ENCODE results near the gene SCLY. TPM values are rescaled to one million over a fixed set of nuclear protein-coding genes. Genes with fewer than 3 reads are reported as not detected.

The SCLY gene
- total and polyA plus RNA-seq, 12 donors, result 8.3 to 14.5 (median 11.4) TPM

DNA sequence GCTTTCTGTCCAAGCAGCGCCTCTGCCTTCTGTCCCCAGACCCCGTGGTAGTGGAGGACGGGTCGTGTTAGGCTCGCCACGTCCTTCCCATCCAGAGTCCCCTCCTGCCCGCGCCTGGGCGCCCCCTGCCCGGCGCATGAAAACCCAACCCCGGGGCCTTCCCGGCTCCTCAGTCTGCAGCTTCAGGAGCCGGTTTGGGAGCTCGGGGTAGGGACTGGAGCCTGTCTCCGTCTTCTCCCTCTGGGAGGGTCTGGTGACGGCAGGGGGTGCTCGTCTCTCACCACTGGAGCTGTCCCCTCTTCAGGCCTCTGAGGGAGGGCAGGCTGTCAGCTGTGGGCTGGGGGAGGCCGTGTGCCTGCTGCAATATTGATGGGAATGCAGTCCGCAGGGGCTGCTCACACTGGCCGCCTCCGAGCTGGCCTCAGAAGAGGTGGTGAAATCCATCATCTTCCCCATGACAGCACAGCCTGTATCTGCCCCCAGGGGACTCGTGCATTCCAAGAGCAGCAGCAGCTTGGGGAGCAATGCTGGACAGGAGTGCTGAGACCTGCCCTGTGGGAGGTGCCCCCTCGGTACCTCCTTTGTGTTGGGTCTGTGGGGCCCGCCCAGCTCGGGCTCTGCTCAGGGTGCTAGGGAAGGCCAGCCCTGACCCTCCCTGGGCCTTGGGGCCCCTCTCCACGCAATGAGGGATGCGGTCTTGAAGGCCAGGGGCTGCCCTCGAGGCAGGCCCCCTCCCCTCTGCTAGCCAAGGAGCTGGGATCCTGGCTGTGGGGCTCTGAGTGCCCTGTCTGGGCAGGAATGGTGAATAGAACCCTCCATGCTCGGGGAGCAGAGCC, 59.9 kb downstream of the SCLY start:
- peaks cover 0 to 30% (median 19%) of the 10 kb centered on the region in 7 donors for H3K27me3 ChIP-seq
- ATAC-seq (peak in 7 of 8 donors; percentile 4 to 71 (median 52)), DNase-seq (peak in 1 of 2 donors; percentile 23)
- WGBS, 2 donors, result 29 to 37% methylated on average over 30 of the region's 30 CpGs
- H3K4me3 ChIP-seq, result no peak overlapping the region
- no peaks in the 10 kb centered on the region for H3K9me3 ChIP-seq
- intact Hi-C loops (cut with DNase I), result loop anchor here in 1 of 10 donors (2.0 kb wide), 1 partner anchor 142 kb away; no protein-coding TSS in a partner anchor
- H3K27ac ChIP-seq, result no peak overlapping the region
- peak in 6 of 9 donors; percentile 12 to 41 (median 24) for TF ChIP-seq CTCF (IDR thresholded peaks at IDR 0.05)
- H3K4me1 ChIP-seq, result peaks cover 0 to 8% (median 0%) of the 10 kb centered on the region in 9 donors
- no peaks in the 10 kb centered on the region for H3K36me3 ChIP-seq

- peaks cover 0 to 8% (median 0%) of the 10 kb centered on the region in 9 donors for H3K4me1 ChIP-seq
- DNase-seq, result peak in 1 of 2 donors; percentile 1
- 87 to 88% methylated on average over 27 of the region's 27 CpGs for WGBS, 2 donors
Measured at GRCh38 chr2:238121511-238122286, 60.9 kb downstream of the SCLY start.

DNA sequence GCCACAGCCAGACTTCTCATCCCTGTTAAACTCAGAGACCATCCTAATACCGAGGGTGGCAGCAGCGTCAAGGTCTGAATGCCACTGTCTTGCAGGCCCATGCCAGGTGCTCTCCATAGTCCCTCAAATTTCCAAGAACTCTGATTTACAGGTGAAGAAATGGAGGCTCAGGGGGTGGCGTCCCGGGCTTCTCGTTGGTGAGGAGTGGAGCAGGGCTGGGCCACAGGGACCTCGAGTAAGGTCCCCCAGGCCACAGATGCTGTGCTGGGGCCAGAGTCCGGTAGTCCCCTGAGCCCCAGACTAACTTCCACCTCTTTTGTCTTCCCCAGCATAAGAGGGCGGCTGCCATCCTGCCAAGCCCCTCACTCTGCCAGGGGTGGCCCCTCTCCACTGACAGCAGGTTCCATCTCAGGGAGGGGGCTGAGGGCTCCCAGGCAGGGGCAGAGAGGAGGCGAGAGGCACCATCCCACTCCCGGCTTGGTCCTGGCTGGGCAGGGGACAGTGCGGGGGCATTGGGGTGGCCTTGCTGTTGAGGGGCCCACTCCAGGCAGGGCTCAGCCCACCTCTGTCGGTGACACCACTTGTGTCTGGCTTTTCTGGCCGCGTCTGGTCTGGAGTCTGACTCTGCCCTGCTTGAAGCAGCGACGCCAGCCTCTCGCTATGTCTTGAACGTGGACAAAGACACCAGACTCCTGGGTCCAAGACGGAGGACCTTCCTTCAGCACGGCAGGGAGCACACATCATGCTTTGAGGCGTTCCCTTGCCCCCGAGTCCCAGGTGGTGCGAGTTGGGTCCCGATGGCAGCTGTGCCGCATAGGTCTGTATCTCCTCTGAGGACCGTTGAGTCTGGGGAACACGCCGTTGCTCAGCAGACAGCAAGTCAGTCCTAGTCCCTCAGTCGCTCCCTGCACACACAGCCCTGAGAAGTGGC, 61.8 kb downstream of the SCLY start:
- intact Hi-C loops (cut with DNase I), result no loop called here
- H3K36me3 ChIP-seq, result no peaks in the 10 kb centered on the region
- peaks cover 0 to 16% (median 3%) of the 10 kb centered on the region in 7 donors for H3K27me3 ChIP-seq
- TF ChIP-seq CTCF (IDR thresholded peaks at IDR 0.05), result no peak
- no peak for ATAC-seq
- H3K27ac ChIP-seq, result no peak overlapping the region
- WGBS, 2 donors, result 84 to 87% methylated on average over 29 of the region's 29 CpGs
- peaks cover 0 to 15% (median 0%) of the 10 kb centered on the region in 9 donors for H3K4me1 ChIP-seq
- H3K9me3 ChIP-seq, result no peaks in the 10 kb centered on the region
- no peak overlapping the region for H3K4me3 ChIP-seq
- DNase-seq, result peak in 1 of 2 donors; percentile 6

More at GRCh38 chr2:238121511-238122286, 60.9 kb downstream of the SCLY start:
- intact Hi-C loops (cut with DNase I), result loop anchor here in 1 of 10 donors (2.0 kb wide), 1 partner anchor 141 kb away; no protein-coding TSS in a partner anchor
- Histone ChIP-seq H3K36me3 (no peaks in the 10 kb centered on the region), H3K27ac (no peak overlapping the region), H3K27me3 (peaks cover 0 to 19% (median 10%) of the 10 kb centered on the region in 7 donors), H3K4me3 (no peak overlapping the region), H3K9me3 (no peaks in the 10 kb centered on the region)
- TF ChIP-seq CTCF (IDR thresholded peaks at IDR 0.05), result no peak
- no peak for ATAC-seq

Measured in heart right ventricle (tissue), 16 donors.